K562 (cell line): ENCODE results near the gene SCYL1. TPM values are rescaled to one million over a fixed set of nuclear protein-coding genes. Genes with fewer than 3 reads are reported as not detected.
A peak's percentile ranks its signal among the peaks of the same experiment; 100 is the strongest.

Source experiments
- BRD4 ChIP-seq: fragments of 200-600 bp; sonication (generic); IDR thresholded peaks from 2 replicates; pipeline ENCODE4 v1.6.1; 2017; ENCODE audit warnings: inconsistent platforms
- C11orf30 ChIP-seq: fragments of 450-650 bp; IDR thresholded peaks from 2 replicates; pipeline ENCODE4 v1.6.1; 2016; ENCODE audit warnings: low read depth, mild to moderate bottlenecking
- EHMT2 ChIP-seq: fragments of 450-650 bp; IDR thresholded peaks from 2 replicates; pipeline ENCODE4 v1.6.1; 2018; ENCODE audit warnings: antibody characterized with exemption
- GTF2F1 ChIP-seq: IDR thresholded peaks from 2 replicates; pipeline ENCODE4 v1.6.1; 2011; ENCODE audit warnings: low read depth, low read length, improper control_type of control experiment
- HDAC1 ChIP-seq, 2 experiments: fragments of 450-650 bp; IDR thresholded peaks; 2 replicates each; pipeline ENCODE4 v1.6.1; 2016 to 2017; ENCODE audit warnings: inconsistent platforms in 1 of 2, mild to moderate bottlenecking in 1 of 2, moderate library complexity in 1 of 2
- HNRNPUL1 ChIP-seq: fragments of 200-400 bp; formaldehyde crosslinking; IDR thresholded peaks from 2 replicates; pipeline ENCODE4 v1.6.1; 2017; ENCODE audit warnings: low read length
- KLF1 ChIP-seq: fragments of 450-650 bp; IDR thresholded peaks from 2 replicates; pipeline ENCODE4 v1.6.1; 2016; ENCODE audit warnings: missing genetic modification characterization, missing compliant biosample characterization
- NBN ChIP-seq: fragments of 450-650 bp; IDR thresholded peaks from 2 replicates; pipeline ENCODE4 v1.6.1; 2016; ENCODE audit warnings: low read depth, mild to moderate bottlenecking
- NFE2 ChIP-seq: IDR thresholded peaks from 2 replicates; pipeline ENCODE4 v1.6.1; 2014; ENCODE audit warnings: antibody characterized with exemption, low read depth
- PHF20 ChIP-seq: fragments of 450-650 bp; IDR thresholded peaks from 2 replicates; pipeline ENCODE4 v1.6.1; 2018; ENCODE audit not compliant: partially characterized antibody
- PHTF2 ChIP-seq: fragments of 250-450 bp; sonication (Bioruptor Pico); IDR thresholded peaks from 2 replicates; pipeline ENCODE4 v1.5.0; 2021; ENCODE audit warnings: mild to moderate bottlenecking
- POLR2B ChIP-seq: fragments of 450-650 bp; IDR thresholded peaks from 2 replicates; pipeline ENCODE4 v1.6.1; 2018; ENCODE audit warnings: low read depth; ENCODE audit not compliant: partially characterized antibody
- RBM39 ChIP-seq: fragments of 200-400 bp; formaldehyde crosslinking; optimal IDR thresholded peaks from 2 replicates; pipeline ENCODE3; 2018; ENCODE audit warnings: low read depth, low read length
- RFX1 ChIP-seq: fragments of 450-650 bp; IDR thresholded peaks from 2 replicates; pipeline ENCODE4 v1.6.1; 2016; ENCODE audit warnings: mild to moderate bottlenecking, moderate library complexity
- SMAD3 ChIP-seq: fragments of 450-650 bp; formaldehyde crosslinking; conservative IDR thresholded peaks from 2 replicates; pipeline ENCODE4 v1.4.0; 2020; ENCODE audit warnings: mild to moderate bottlenecking
- SRF ChIP-seq, 2 experiments: fragments of 250-450, 450-650 bp in 1 of 2; sonication (Bioruptor Pico) in 1 of 2; sonication (generic) in 1 of 2; formaldehyde crosslinking; IDR thresholded peaks; 2 replicates each; pipeline versions ENCODE4 v1.5.0 to v1.5.1; 2020 to 2022; ENCODE audit warnings: mild to moderate bottlenecking in 1 of 2, missing genetic modification reagents in 1 of 2
- STAT5A ChIP-seq: IDR thresholded peaks from 2 replicates; pipeline ENCODE4 v1.6.1; 2012; ENCODE audit warnings: low read length, inconsistent platforms, borderline replicate concordance
- ZFPM2 ChIP-seq: fragments of 250-450 bp; sonication (Bioruptor Pico); IDR thresholded peaks from 2 replicates; pipeline ENCODE4 v1.5.1; 2022; ENCODE audit warnings: mild to moderate bottlenecking
- ZNF584 ChIP-seq: fragments of 200-800 bp; sonication (Bioruptor generic); IDR thresholded peaks from 2 replicates; pipeline ENCODE4 v1.6.1; 2016; ENCODE audit warnings: low read depth, mild to moderate bottlenecking, missing genetic modification characterization, missing compliant biosample characterization
- ZNF766 ChIP-seq: fragments of 200-800 bp; sonication (Bioruptor generic); conservative IDR thresholded peaks from 2 replicates; pipeline ENCODE4 v1.6.1; 2016; ENCODE audit warnings: missing genetic modification characterization, missing compliant biosample characterization
- ZNF79 ChIP-seq: fragments of 250-450 bp; sonication (Bioruptor Pico); IDR thresholded peaks from 2 replicates; pipeline ENCODE4 v1.4.0; 2020; ENCODE audit warnings: low read depth, mild to moderate bottlenecking, moderate library complexity
- polyA plus RNA-seq, 8 experiments: library from polyadenylated mRNA; depleted of rRNA in 4 of 8; stranded (reverse) in 5 of 8; unstranded in 3 of 8; fragments of >200 nt; fragmentation: Nextera tagmentation in 2 of 8; fragmentation: Illumina TruSeq in 1 of 8; extraction: Ambion mirVana in 2 of 8; extraction: Trizol in 1 of 8; gene quantifications; 2 replicates each; pipeline versions ENCODE4 v1.2.1 to v1.2.3, GENCODE V29; 2011 to 2014; ENCODE audit warnings: inconsistent platforms in 1 of 8, missing spikeins in 1 of 8
- total RNA-seq, 7 experiments: library from RNA; depleted of rRNA in 6 of 7; stranded (reverse); fragments of >200 nt in 6 of 7; fragmentation: Illumina TruSeq in 2 of 7; extraction: Trizol in 2 of 7; gene quantifications; 2 replicates each; pipeline versions ENCODE4 v1.2.1 to v1.2.3, GENCODE V29; 2011 to 2021; ENCODE audit warnings: low replicate concordance in 1 of 7
- TF ChIP-seq, protein P1 (sequence below): fragments of 450-650 bp; IDR thresholded peaks from 2 replicates; pipeline ENCODE4 v1.6.1; 2016
- TF ChIP-seq, protein P2 (sequence below): fragments of 250-450 bp; sonication (Bioruptor Pico); IDR thresholded peaks from 2 replicates; pipeline ENCODE4 v1.8.0; 2021; ENCODE audit warnings: moderate library complexity, mild to moderate bottlenecking, inconsistent platforms
- TF ChIP-seq, protein P3 (sequence below): sonication (generic); formaldehyde crosslinking; IDR thresholded peaks from 2 replicates; pipeline ENCODE4 v1.8.1; 2023; ENCODE audit warnings: mild to moderate bottlenecking, missing genetic modification reagents
- TF ChIP-seq, protein P4 (sequence below): fragments of 450-650 bp; formaldehyde crosslinking; IDR thresholded peaks from 2 replicates; pipeline ENCODE4 v1.4.0; 2022; ENCODE audit warnings: missing genetic modification characterization

SCYL1 gene
- total and polyA plus RNA-seq, 9 of the 15 experiments (the other 6 are each of a cell fraction or from before 2014, with no cell fraction given): 1.9 to 145 (median 57.6) TPM

DNA sequence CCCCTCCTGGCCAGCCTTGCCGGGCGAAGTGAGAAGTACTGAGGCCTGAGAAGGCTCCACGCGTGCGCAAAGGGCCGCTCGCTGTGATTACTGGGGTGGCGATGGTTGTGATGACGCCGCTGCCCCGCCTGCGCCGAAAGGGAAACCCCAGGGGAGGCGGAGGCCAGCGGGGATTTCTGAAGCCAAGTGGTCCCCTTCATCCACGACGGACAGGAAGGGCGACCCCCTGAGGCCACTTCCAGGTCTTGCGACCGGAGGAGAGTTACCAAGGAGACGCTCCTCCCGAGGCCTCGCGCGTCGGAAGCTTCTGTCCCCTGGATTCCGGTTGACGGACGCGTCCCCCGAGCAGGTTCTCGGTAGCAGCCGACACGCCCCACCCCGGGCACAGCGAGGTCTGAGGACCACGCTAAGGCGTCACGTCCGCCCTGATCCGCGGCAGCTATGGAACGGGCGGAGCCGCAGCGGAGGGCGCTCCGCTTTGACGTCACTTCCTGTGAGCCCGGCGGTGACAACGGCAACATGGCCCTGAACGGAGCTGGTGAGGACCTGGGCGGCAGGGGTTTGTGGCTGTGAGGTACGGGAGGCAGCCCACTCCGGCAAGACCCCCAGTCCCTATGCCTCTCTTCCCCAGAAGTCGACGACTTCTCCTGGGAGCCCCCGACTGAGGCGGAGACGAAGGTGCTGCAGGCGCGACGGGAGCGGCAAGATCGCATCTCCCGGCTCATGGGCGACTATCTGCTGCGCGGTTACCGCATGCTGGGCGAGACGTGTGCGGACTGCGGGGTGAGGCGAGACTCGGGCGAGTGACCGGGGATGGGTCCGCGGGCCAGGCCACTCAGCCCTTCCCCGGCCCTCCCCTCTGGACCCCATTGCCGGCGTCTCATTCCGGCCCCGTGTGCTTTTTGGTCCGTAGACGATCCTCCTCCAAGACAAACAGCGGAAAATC lies 45.4 kb downstream of the SCYL1 start, which contains the start of gene ZNRD2 (continued):
- TF ChIP-seq, protein P1, sequence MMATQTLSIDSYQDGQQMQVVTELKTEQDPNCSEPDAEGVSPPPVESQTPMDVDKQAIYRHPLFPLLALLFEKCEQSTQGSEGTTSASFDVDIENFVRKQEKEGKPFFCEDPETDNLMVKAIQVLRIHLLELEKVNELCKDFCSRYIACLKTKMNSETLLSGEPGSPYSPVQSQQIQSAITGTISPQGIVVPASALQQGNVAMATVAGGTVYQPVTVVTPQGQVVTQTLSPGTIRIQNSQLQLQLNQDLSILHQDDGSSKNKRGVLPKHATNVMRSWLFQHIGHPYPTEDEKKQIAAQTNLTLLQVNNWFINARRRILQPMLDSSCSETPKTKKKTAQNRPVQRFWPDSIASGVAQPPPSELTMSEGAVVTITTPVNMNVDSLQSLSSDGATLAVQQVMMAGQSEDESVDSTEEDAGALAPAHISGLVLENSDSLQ: peak; percentile 96
- no peak for TF ChIP-seq ZNF584 (CRISPR knock-in tag)
- TF ChIP-seq EHMT2: no peak
- no peak for TF ChIP-seq STAT5A
- TF ChIP-seq NBN: peak; percentile 86
- TF ChIP-seq, protein P2, sequence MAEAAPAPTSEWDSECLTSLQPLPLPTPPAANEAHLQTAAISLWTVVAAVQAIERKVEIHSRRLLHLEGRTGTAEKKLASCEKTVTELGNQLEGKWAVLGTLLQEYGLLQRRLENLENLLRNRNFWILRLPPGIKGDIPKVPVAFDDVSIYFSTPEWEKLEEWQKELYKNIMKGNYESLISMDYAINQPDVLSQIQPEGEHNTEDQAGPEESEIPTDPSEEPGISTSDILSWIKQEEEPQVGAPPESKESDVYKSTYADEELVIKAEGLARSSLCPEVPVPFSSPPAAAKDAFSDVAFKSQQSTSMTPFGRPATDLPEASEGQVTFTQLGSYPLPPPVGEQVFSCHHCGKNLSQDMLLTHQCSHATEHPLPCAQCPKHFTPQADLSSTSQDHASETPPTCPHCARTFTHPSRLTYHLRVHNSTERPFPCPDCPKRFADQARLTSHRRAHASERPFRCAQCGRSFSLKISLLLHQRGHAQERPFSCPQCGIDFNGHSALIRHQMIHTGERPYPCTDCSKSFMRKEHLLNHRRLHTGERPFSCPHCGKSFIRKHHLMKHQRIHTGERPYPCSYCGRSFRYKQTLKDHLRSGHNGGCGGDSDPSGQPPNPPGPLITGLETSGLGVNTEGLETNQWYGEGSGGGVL (CRISPR knock-in tag): no peak
- TF ChIP-seq POLR2B: peak; percentile 55
- TF ChIP-seq NFE2: no peak
- TF ChIP-seq GTF2F1: peak; percentile 31; the same call in 1 of the 2 replicates
- TF ChIP-seq ZFPM2 (CRISPR knock-in tag): no peak
- TF ChIP-seq SMAD3 (CRISPR knock-in tag): no peak
- TF ChIP-seq PHTF2 (CRISPR knock-in tag): no peak
- no peak for TF ChIP-seq ZNF79
- TF ChIP-seq HDAC1 (IDR thresholded peaks at IDR 0.05): peak in 1 of 2 experiments; percentile 97; a peak in 3 of 4 replicates
- TF ChIP-seq RFX1: peak; percentile 92
- TF ChIP-seq, protein P3, sequence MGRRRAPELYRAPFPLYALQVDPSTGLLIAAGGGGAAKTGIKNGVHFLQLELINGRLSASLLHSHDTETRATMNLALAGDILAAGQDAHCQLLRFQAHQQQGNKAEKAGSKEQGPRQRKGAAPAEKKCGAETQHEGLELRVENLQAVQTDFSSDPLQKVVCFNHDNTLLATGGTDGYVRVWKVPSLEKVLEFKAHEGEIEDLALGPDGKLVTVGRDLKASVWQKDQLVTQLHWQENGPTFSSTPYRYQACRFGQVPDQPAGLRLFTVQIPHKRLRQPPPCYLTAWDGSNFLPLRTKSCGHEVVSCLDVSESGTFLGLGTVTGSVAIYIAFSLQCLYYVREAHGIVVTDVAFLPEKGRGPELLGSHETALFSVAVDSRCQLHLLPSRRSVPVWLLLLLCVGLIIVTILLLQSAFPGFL: no peak
- TF ChIP-seq PHF20: peak; percentile 87
- TF ChIP-seq, protein P4, sequence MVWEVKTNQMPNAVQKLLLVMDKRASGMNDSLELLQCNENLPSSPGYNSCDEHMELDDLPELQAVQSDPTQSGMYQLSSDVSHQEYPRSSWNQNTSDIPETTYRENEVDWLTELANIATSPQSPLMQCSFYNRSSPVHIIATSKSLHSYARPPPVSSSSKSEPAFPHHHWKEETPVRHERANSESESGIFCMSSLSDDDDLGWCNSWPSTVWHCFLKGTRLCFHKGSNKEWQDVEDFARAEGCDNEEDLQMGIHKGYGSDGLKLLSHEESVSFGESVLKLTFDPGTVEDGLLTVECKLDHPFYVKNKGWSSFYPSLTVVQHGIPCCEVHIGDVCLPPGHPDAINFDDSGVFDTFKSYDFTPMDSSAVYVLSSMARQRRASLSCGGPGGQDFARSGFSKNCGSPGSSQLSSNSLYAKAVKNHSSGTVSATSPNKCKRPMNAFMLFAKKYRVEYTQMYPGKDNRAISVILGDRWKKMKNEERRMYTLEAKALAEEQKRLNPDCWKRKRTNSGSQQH (CRISPR knock-in tag): peak; percentile 54; the same call in 1 of the 2 replicates
- peak; percentile 100 for TF ChIP-seq C11orf30
- TF ChIP-seq KLF1 (tag): peak; percentile 89
- TF ChIP-seq SRF (CRISPR knock-in tag; IDR thresholded peaks at IDR 0.05): peak in 1 of 2 experiments; percentile 5; a peak in 2 of 4 replicates
- no peak for TF ChIP-seq RBM39
- no peak for TF ChIP-seq BRD4
- no peak for TF ChIP-seq HNRNPUL1
- no peak for TF ChIP-seq ZNF766 (CRISPR knock-in tag)
